Fibroblast of peridontal ligament (primary cell): ENCODE data around the gene TIAL1.

ENCODE experiments used
- DNase-seq: peaks from one replicate; pipeline ENCODE4 v3.0.0-alpha.2; 2010; ENCODE audit errors: extremely low read depth

TIAL1 gene

GRCh38 chr10:119531067-119531466 is 65.7 kb downstream of the TIAL1 start:
- peak; percentile 97 for DNase-seq

- DNase-seq: peak; percentile 98
These were observed 68.0 kb downstream of the TIAL1 start for GRCh38 chr10:119528663-119529237.

GRCh38 chr10:119526621-119527592 is 69.9 kb downstream of the TIAL1 start:
- DNase-seq: no peak

GRCh38 chr10:119526149-119526548 is 70.6 kb downstream of the TIAL1 start:
- peak; percentile 52 for DNase-seq

GRCh38 chr10:119525116-119525515 is 71.6 kb downstream of the TIAL1 start:
- DNase-seq: no peak

- no peak for DNase-seq
These were observed 72.1 kb downstream of the TIAL1 start for GRCh38 chr10:119524720-119525070.

GRCh38 chr10:119523895-119524719 is 72.7 kb downstream of the TIAL1 start:
- DNase-seq: no peak
